Mammary epithelial cell (primary cell): ENCODE results near the gene NAT14.

Source experiments
- CTCF ChIP-seq, 2 donors: IDR thresholded peaks in 1 of 2; conservative IDR thresholded peaks in 1 of 2; 2 replicates each; pipeline ENCODE4 v1.5.1; 2011 to 2012; ENCODE audit warnings: inconsistent platforms in 2 of 2, low read length in 2 of 2, mild to moderate bottlenecking in 2 of 2, control low read depth in 1 of 2, low read depth in 1 of 2; ENCODE audit not compliant: insufficient read depth in 1 of 2; ENCODE audit errors: extremely low read depth in 1 of 2
- EZH2 ChIP-seq: IDR thresholded peaks from 2 replicates; pipeline ENCODE4 v1.6.1; 2012; ENCODE audit warnings: low read length, inconsistent platforms, borderline replicate concordance

GRCh38 chr19:55497763-55498162, 12.8 kb downstream of the NAT14 start:
- TF ChIP-seq CTCF (conservative IDR thresholded peaks at IDR 0.05 in 1 of 2, IDR thresholded peaks at IDR 0.05 in 1 of 2; ENCODE audit: extremely low read depth in 1 of 2, insufficient read depth in 1 of 2, low read depth in 1 of 2, low read length in 2 of 2) (no peak), EZH2 (no peak)
